ENCODE results near the gene RAPGEF2. TPM values are rescaled to one million over a fixed set of nuclear protein-coding genes. Genes with fewer than 3 reads are reported as not detected.

The RAPGEF2 gene, protein sequence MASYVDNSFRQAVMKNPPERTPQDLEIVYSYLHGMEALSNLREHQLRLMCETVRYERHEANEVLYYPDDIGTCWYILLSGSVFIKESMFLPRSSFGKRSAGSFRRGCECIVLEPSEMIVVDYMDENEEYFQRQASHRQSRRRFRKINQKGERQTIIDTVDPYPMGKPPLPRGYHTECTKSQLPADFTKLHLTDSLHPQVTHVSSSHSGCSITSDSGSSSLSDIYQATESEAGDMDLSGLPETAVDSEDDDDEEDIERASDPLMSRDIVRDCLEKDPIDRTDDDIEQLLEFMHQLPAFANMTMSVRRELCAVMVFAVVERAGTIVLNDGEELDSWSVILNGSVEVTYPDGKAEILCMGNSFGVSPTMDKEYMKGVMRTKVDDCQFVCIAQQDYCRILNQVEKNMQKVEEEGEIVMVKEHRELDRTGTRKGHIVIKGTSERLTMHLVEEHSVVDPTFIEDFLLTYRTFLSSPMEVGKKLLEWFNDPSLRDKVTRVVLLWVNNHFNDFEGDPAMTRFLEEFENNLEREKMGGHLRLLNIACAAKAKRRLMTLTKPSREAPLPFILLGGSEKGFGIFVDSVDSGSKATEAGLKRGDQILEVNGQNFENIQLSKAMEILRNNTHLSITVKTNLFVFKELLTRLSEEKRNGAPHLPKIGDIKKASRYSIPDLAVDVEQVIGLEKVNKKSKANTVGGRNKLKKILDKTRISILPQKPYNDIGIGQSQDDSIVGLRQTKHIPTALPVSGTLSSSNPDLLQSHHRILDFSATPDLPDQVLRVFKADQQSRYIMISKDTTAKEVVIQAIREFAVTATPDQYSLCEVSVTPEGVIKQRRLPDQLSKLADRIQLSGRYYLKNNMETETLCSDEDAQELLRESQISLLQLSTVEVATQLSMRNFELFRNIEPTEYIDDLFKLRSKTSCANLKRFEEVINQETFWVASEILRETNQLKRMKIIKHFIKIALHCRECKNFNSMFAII (N-terminal part only)
- 50.9 and 149 TPM in 2 replicates for total RNA-seq (2011; cell fraction: chromatin; rRNA removed; ENCODE audit: low replicate concordance)
- 21.8 and 31.8 TPM in 2 replicates for total RNA-seq (2011; cell fraction: nucleolus; rRNA removed)
- total RNA-seq (2011; cell fraction: nucleoplasm; rRNA removed) = 43.3 and 46.7 TPM in 2 replicates
- total RNA-seq (2014; rRNA removed) (21.2 and 21.4 TPM in 2 replicates), total RNA-seq (2014; rRNA removed; fragmentation: Illumina TruSeq; extraction: Trizol) (24.1 and 27.3 TPM in 2 replicates), total RNA-seq (2015; rRNA removed; fragmentation: Illumina TruSeq; extraction: Trizol) (29.9 and 32.6 TPM in 2 replicates), total RNA-seq (2021) (17.1 and 23.1 TPM in 2 replicates), polyA plus RNA-seq (2011; rRNA removed) (28.4 and 31.1 TPM in 2 replicates), polyA plus RNA-seq (2014; fragmentation: Illumina TruSeq; extraction: Trizol) (22.1 and 26.8 TPM in 2 replicates), polyA plus RNA-seq (2014; fragmentation: Nextera tagmentation; extraction: Ambion mirVana) (1 to 10 TPM; 3.1 to 3.4 TPM), polyA plus RNA-seq (2014; rRNA removed) (13.1 and 15.0 TPM in 2 replicates), polyA minus RNA-seq (2011; rRNA and poly(A)+ RNA removed) (127 and 148 TPM in 2 replicates), Bru-seq, nascent RNA (percentile 79 among the genes with signal in this experiment), BruChase-seq, experiment 1, labeled RNA remaining after a 2-hour chase (percentile 82 among the genes with signal in this experiment), BruChase-seq, experiment 2, labeled RNA remaining after a 6-hour chase (percentile 81 among the genes with signal in this experiment)
- polyA plus RNA-seq (2011; cell fraction: cytosol; rRNA removed) = 15.8 and 20.2 TPM in 2 replicates
- polyA plus RNA-seq (2011; cell fraction: nucleus; rRNA removed) = 45.9 and 58.3 TPM in 2 replicates
- 16.1 and 24.1 TPM in 2 replicates for polyA plus RNA-seq (2012)
- 23.8 and 34.2 TPM in 2 replicates for polyA minus RNA-seq (2011; cell fraction: cytosol; rRNA and poly(A)+ RNA removed)
- polyA minus RNA-seq (2011; cell fraction: nucleus; rRNA and poly(A)+ RNA removed) = 42.3 and 86.1 TPM in 2 replicates
- long read RNA-seq, experiment 1, partial matches to known transcripts = 14 of 20 reads
- long read RNA-seq, experiment 1, other reads (novel, unspliced or antisense) = 6 of 20 reads
- long read RNA-seq, experiment 2, partial matches to known transcripts = 1 of 10 reads
- long read RNA-seq, experiment 2, other reads (novel, unspliced or antisense) = 9 of 10 reads
- long read RNA-seq, experiment 3 = 0 reads

DNA sequence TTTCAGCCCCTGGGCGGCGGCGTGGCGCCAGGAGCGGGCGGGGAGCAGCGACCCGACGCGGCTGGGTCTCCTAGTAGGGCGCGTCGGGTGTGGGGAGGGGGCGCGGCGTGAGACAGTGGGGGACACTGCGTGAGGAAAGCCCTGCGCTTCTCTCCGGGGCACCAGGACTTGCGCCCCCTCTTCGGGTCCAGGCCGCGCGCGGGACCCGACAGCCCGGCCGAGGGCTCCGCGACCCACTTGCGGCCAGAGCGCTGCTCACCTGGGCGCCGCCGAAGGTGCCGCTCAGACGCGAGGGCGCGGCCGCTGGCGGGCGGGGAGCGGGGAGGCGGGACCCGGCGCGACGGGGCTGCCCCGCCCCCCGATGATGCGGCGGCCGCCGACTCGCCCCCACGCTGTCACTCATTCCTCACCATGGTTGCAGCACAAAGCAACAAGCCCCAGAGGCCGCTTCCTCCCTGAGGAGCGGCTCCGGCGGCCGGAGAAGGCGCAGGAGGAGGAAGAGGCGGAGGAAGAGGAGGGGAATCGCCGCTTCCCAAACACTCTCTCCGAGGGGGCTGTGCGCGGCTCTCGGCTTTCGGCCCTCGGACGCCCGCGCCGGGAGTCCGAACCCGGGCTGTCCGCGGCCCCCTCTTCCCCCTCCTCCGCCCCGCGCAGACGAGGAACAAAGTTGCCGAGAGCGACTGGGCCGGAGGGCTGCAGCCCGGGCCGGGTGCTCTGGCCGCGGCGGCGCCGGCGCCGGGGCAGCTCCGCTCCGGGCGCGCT is at the start of gene RAPGEF2:
Gene RAPGEF2 (plus strand): TSS at position 458 of the 762 bp plus-strand sequence. CDS start 1,084 bp downstream, outside the sequence.
- FAIRE-seq = peak; percentile 66
- no peaks in the 10 kb centered on the region for H3K9me3 ChIP-seq (replicated peaks; ENCODE audit: control insufficient read depth, insufficient read depth, low read depth, low read length)
- CTCF ChIA-PET (ENCODE audit: low intra/inter-chr PET ratio) = interaction anchor here (0.9 kb wide), 1 partner anchor 73 kb away, joined by 3 read pairs; no protein-coding TSS in a partner anchor
- ATAC-seq = peak; percentile 79
- peaks cover 4% of the 10 kb centered on the region; the same call in 1 of the 2 replicates for H4K20me1 ChIP-seq (replicated peaks; ENCODE audit: control insufficient read depth, insufficient read depth, low read length)
- no peaks in the 10 kb centered on the region for H3K36me3 ChIP-seq (ENCODE audit: control insufficient read depth, insufficient read depth, low read length)
- intact Hi-C loops (cut with micrococcal nuclease) (loop anchor here (2.0 to 10.0 kb wide), 2 partner anchors 60 to 342 kb away; no protein-coding TSS in a partner anchor), in situ Hi-C loops (cut with MboI) (no loop called here)
- peak within 1 kb of the TSS; percentile 72 to 97 for H3K9ac ChIP-seq (ENCODE audit: insufficient read depth in 1 of 2, low read depth in 2 of 2, low read length in 2 of 2)
- peak within 1 kb of the TSS; percentile 90 for H2AFZ ChIP-seq (ENCODE audit: low read depth, low read length)
- H3K27ac ChIP-seq (ENCODE audit: extremely low read depth, low read depth, low read length) = peak within 1 kb of the TSS; percentile 83
- no peaks in the 10 kb centered on the region for H3K9me1 ChIP-seq (ENCODE audit: control insufficient read depth, insufficient read depth, low read length)
- DNase-seq (ENCODE audit: extremely low read depth in 1 of 4, low spot score in 3 of 4) = peak; percentile 94 to 96 (median 94)
- peaks cover 13 to 31% of the 10 kb centered on the region in 2 experiments for H3K4me1 ChIP-seq (replicated peaks in 1 of 2; ENCODE audit: control insufficient read depth in 2 of 2, insufficient read depth in 2 of 2, low read length in 2 of 2)
- peaks cover 44% of the 10 kb centered on the region for H3K79me2 ChIP-seq (ENCODE audit: control insufficient read depth, insufficient read depth, low read length)
- H3K4me2 ChIP-seq (ENCODE audit: insufficient read depth, low read length) = peak within 1 kb of the TSS; percentile 92
- BruUV-seq (replicated peaks) = no TSS peak
- H3K27me3 ChIP-seq (ENCODE audit: control insufficient read depth in 2 of 2, insufficient read depth in 2 of 2, low read length in 2 of 2) = no peaks in the 10 kb centered on the region
- POLR2A ChIA-PET = interaction anchor here (0.6 to 0.7 kb wide), 2 partner anchors 84 to 505 kb away, joined by 3 to 4 read pairs; no protein-coding TSS in a partner anchor
- peak within 1 kb of the TSS; percentile 93 for H3K4me3 ChIP-seq
- WGBS (ENCODE audit: insufficient coverage, low coverage, missing lambda C conversion rate) = under 1% methylated on average over 19 of the region's 100 CpGs
- TF ChIP-seq, protein P1, sequence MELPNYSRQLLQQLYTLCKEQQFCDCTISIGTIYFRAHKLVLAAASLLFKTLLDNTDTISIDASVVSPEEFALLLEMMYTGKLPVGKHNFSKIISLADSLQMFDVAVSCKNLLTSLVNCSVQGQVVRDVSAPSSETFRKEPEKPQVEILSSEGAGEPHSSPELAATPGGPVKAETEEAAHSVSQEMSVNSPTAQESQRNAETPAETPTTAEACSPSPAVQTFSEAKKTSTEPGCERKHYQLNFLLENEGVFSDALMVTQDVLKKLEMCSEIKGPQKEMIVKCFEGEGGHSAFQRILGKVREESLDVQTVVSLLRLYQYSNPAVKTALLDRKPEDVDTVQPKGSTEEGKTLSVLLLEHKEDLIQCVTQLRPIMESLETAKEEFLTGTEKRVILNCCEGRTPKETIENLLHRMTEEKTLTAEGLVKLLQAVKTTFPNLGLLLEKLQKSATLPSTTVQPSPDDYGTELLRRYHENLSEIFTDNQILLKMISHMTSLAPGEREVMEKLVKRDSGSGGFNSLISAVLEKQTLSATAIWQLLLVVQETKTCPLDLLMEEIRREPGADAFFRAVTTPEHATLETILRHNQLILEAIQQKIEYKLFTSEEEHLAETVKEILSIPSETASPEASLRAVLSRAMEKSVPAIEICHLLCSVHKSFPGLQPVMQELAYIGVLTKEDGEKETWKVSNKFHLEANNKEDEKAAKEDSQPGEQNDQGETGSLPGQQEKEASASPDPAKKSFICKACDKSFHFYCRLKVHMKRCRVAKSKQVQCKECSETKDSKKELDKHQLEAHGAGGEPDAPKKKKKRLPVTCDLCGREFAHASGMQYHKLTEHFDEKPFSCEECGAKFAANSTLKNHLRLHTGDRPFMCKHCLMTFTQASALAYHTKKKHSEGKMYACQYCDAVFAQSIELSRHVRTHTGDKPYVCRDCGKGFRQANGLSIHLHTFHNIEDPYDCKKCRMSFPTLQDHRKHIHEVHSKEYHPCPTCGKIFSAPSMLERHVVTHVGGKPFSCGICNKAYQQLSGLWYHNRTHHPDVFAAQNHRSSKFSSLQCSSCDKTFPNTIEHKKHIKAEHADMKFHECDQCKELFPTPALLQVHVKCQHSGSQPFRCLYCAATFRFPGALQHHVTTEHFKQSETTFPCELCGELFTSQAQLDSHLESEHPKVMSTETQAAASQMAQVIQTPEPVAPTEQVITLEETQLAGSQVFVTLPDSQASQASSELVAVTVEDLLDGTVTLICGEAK (IDR thresholded peaks at IDR 0.05) = no peak
- TF ChIP-seq, protein P1 (CRISPR knock-in tag; IDR thresholded peaks at IDR 0.05) = no peak
- TF ChIP-seq ZFP36 (IDR thresholded peaks at IDR 0.05; ENCODE audit: low read depth, low read length, partially characterized antibody) = peak; percentile 3
